Measurements from ENCODE around the gene TRIM33.
"Not testable (repeated sequence)": the region's sequence is repeated elsewhere in the genome, so short reads cannot be mapped to it uniquely, and the experiment has no call there.

Gene TRIM33

GRCh38 chr1:114386129-114387009, 124.6 kb downstream of the TRIM33 start:
- no peak for DNase-seq
- Histone ChIP-seq H3K4me1 (ENCODE audit: control extremely low read depth in 1 of 4, control insufficient read depth in 4 of 4, insufficient read depth in 4 of 4, low read length in 3 of 4) (no peaks in the 10 kb centered on the region), H3K36me3 (ENCODE audit: control insufficient read depth in 4 of 4, insufficient read depth in 4 of 4, low read length in 3 of 4) (peaks cover 0 to 11% (median 3%) of the 10 kb centered on the region in 4 experiments), H3K9me3 (ENCODE audit: control extremely low read depth in 1 of 5, control insufficient read depth in 4 of 5, insufficient read depth in 2 of 5, low read depth in 1 of 5, low read length in 4 of 5) (peaks cover 0 to 22% (median 8%) of the 10 kb centered on the region in 5 experiments), H3K27ac (ENCODE audit: insufficient read depth in 1 of 2, low read depth in 1 of 2, low read length in 2 of 2, poor library complexity in 1 of 2, severe bottlenecking in 2 of 2) (no peak overlapping the region), H3K4me3 (ENCODE audit: control insufficient read depth in 1 of 7, extremely low read depth in 1 of 7, insufficient read depth in 4 of 7, low read depth in 2 of 7, low read length in 6 of 7) (no peak overlapping the region), H3K27me3 (replicated peaks in 2 of 5; ENCODE audit: control insufficient read depth in 4 of 5, insufficient read depth in 5 of 5, low read length in 4 of 5) (no peaks in the 10 kb centered on the region)
- POLR2A ChIA-PET, result no interaction called here
- CTCF ChIA-PET, result interaction anchor here (2.0 kb wide), 1 partner anchor 39 kb away, joined by 6 read pairs; no protein-coding TSS in a partner anchor
- WGBS (ENCODE audit: insufficient coverage), result 75% methylated on average over 2 of the region's 3 CpGs

GRCh38 chr1:114384922-114385321, 126.1 kb downstream of the TRIM33 start:
- CTCF ChIA-PET, result no interaction called here
- no peaks in the 10 kb centered on the region for H3K27me3 ChIP-seq (replicated peaks in 2 of 5; ENCODE audit: control insufficient read depth in 4 of 5, insufficient read depth in 5 of 5, low read length in 4 of 5)
- H3K4me3 ChIP-seq (ENCODE audit: control insufficient read depth in 1 of 7, extremely low read depth in 1 of 7, insufficient read depth in 4 of 7, low read depth in 2 of 7, low read length in 6 of 7), result no peak overlapping the region
- peaks cover 0 to 22% (median 8%) of the 10 kb centered on the region in 5 experiments for H3K9me3 ChIP-seq (ENCODE audit: control extremely low read depth in 1 of 5, control insufficient read depth in 4 of 5, insufficient read depth in 2 of 5, low read depth in 1 of 5, low read length in 4 of 5)
- H3K4me1 ChIP-seq (ENCODE audit: control extremely low read depth in 1 of 4, control insufficient read depth in 4 of 4, insufficient read depth in 4 of 4, low read length in 3 of 4), result no peaks in the 10 kb centered on the region
- no peak overlapping the region for H3K27ac ChIP-seq (ENCODE audit: insufficient read depth in 1 of 2, low read depth in 1 of 2, low read length in 2 of 2, poor library complexity in 1 of 2, severe bottlenecking in 2 of 2)
- DNase-seq, result peak in 1 of 3 donors; percentile 19
- WGBS (ENCODE audit: insufficient coverage), result no CpG with 5 or more reads among the region's 1 CpG
- POLR2A ChIA-PET, result no interaction called here
- peaks cover 0 to 4% (median 0%) of the 10 kb centered on the region in 4 experiments for H3K36me3 ChIP-seq (ENCODE audit: control insufficient read depth in 4 of 4, insufficient read depth in 4 of 4, low read length in 3 of 4)

- Histone ChIP-seq H3K4me3 (ENCODE audit: control insufficient read depth in 1 of 7, extremely low read depth in 1 of 7, insufficient read depth in 4 of 7, low read depth in 2 of 7, low read length in 6 of 7) (no peak overlapping the region), H3K9me3 (ENCODE audit: control extremely low read depth in 1 of 5, control insufficient read depth in 4 of 5, insufficient read depth in 2 of 5, low read depth in 1 of 5, low read length in 4 of 5) (peaks cover 6 to 33% (median 8%) of the 10 kb centered on the region in 5 experiments), H3K4me1 (ENCODE audit: control extremely low read depth in 1 of 4, control insufficient read depth in 4 of 4, insufficient read depth in 4 of 4, low read length in 3 of 4) (no peaks in the 10 kb centered on the region), H3K27ac (ENCODE audit: insufficient read depth in 1 of 2, low read depth in 1 of 2, low read length in 2 of 2, poor library complexity in 1 of 2, severe bottlenecking in 2 of 2) (no peak overlapping the region), H3K27me3 (replicated peaks in 2 of 5; ENCODE audit: control insufficient read depth in 4 of 5, insufficient read depth in 5 of 5, low read length in 4 of 5) (no peaks in the 10 kb centered on the region), H3K36me3 (ENCODE audit: control insufficient read depth in 4 of 4, insufficient read depth in 4 of 4, low read length in 3 of 4) (no peaks in the 10 kb centered on the region)
- ChIA-PET POLR2A (no interaction called here), CTCF (interaction anchor here (1.5 kb wide), 1 partner anchor 33 kb away, joined by 4 read pairs; no protein-coding TSS in a partner anchor)
- DNase-seq, result peak; percentile 52 to 91 (median 75)
These were observed 131.0 kb downstream of the TRIM33 start for GRCh38 chr1:114379987-114380386.

- Histone ChIP-seq H3K9me3 (ENCODE audit: control extremely low read depth in 1 of 5, control insufficient read depth in 4 of 5, insufficient read depth in 2 of 5, low read depth in 1 of 5, low read length in 4 of 5) (peaks cover 5 to 27% (median 8%) of the 10 kb centered on the region in 5 experiments), H3K27ac (ENCODE audit: insufficient read depth in 1 of 2, low read depth in 1 of 2, low read length in 2 of 2, poor library complexity in 1 of 2, severe bottlenecking in 2 of 2) (no peak overlapping the region), H3K36me3 (ENCODE audit: control insufficient read depth in 4 of 4, insufficient read depth in 4 of 4, low read length in 3 of 4) (no peaks in the 10 kb centered on the region), H3K4me1 (ENCODE audit: control extremely low read depth in 1 of 4, control insufficient read depth in 4 of 4, insufficient read depth in 4 of 4, low read length in 3 of 4) (no peaks in the 10 kb centered on the region), H3K4me3 (ENCODE audit: control insufficient read depth in 1 of 7, extremely low read depth in 1 of 7, insufficient read depth in 4 of 7, low read depth in 2 of 7, low read length in 6 of 7) (no peak overlapping the region), H3K27me3 (replicated peaks in 2 of 5; ENCODE audit: control insufficient read depth in 4 of 5, insufficient read depth in 5 of 5, low read length in 4 of 5) (no peaks in the 10 kb centered on the region)
- CTCF ChIA-PET, result interaction anchor here (0.7 to 1.5 kb wide), 2 partner anchors 33 to 44 kb away, joined by 3 to 4 read pairs; no protein-coding TSS in a partner anchor
- DNase-seq, result no peak
- 100% methylated on average over 1 of the region's 2 CpGs for WGBS (ENCODE audit: insufficient coverage)
- POLR2A ChIA-PET, result no interaction called here
These were observed 131.6 kb downstream of the TRIM33 start for GRCh38 chr1:114379358-114379757.

GRCh38 chr1:114377356-114377755, 133.6 kb downstream of the TRIM33 start:
- CTCF ChIA-PET, result interaction anchor here (1.1 kb wide), 1 partner anchor 14 kb away, joined by 3 read pairs; no protein-coding TSS in a partner anchor
- Histone ChIP-seq H3K4me1 (ENCODE audit: control extremely low read depth in 1 of 4, control insufficient read depth in 4 of 4, insufficient read depth in 4 of 4, low read length in 3 of 4) (no peaks in the 10 kb centered on the region), H3K27ac (ENCODE audit: insufficient read depth in 1 of 2, low read depth in 1 of 2, low read length in 2 of 2, poor library complexity in 1 of 2, severe bottlenecking in 2 of 2) (no peak overlapping the region), H3K4me3 (ENCODE audit: control insufficient read depth in 1 of 7, extremely low read depth in 1 of 7, insufficient read depth in 4 of 7, low read depth in 2 of 7, low read length in 6 of 7) (no peak overlapping the region), H3K27me3 (replicated peaks in 2 of 5; ENCODE audit: control insufficient read depth in 4 of 5, insufficient read depth in 5 of 5, low read length in 4 of 5) (no peaks in the 10 kb centered on the region), H3K36me3 (ENCODE audit: control insufficient read depth in 4 of 4, insufficient read depth in 4 of 4, low read length in 3 of 4) (no peaks in the 10 kb centered on the region), H3K9me3 (ENCODE audit: control extremely low read depth in 1 of 5, control insufficient read depth in 4 of 5, insufficient read depth in 2 of 5, low read depth in 1 of 5, low read length in 4 of 5) (peaks cover 6 to 34% (median 9%) of the 10 kb centered on the region in 5 experiments)
- POLR2A ChIA-PET, result interaction anchor here (0.6 kb wide), 1 partner anchor 133 kb away, joined by 6 read pairs; the partner anchor contains the start of gene TRIM33
- DNase-seq, result peak in 1 of 3 donors; percentile 24

- Histone ChIP-seq H3K9me3 (ENCODE audit: control extremely low read depth in 1 of 5, control insufficient read depth in 4 of 5, insufficient read depth in 2 of 5, low read depth in 1 of 5, low read length in 4 of 5) (peaks cover 0 to 13% (median 5%) of the 10 kb centered on the region in 5 experiments), H3K4me3 (ENCODE audit: control insufficient read depth in 1 of 7, extremely low read depth in 1 of 7, insufficient read depth in 4 of 7, low read depth in 2 of 7, low read length in 6 of 7) (no peak overlapping the region), H3K4me1 (ENCODE audit: control extremely low read depth in 1 of 4, control insufficient read depth in 4 of 4, insufficient read depth in 4 of 4, low read length in 3 of 4) (peaks cover 0 to 4% (median 0%) of the 10 kb centered on the region in 4 experiments), H3K27ac (ENCODE audit: insufficient read depth in 1 of 2, low read depth in 1 of 2, low read length in 2 of 2, poor library complexity in 1 of 2, severe bottlenecking in 2 of 2) (no peak overlapping the region), H3K36me3 (ENCODE audit: control insufficient read depth in 4 of 4, insufficient read depth in 4 of 4, low read length in 3 of 4) (no peaks in the 10 kb centered on the region), H3K27me3 (replicated peaks in 2 of 5; ENCODE audit: control insufficient read depth in 4 of 5, insufficient read depth in 5 of 5, low read length in 4 of 5) (no peaks in the 10 kb centered on the region)
- ChIA-PET POLR2A (no interaction called here), CTCF (no interaction called here)
- DNase-seq, result no peak
- WGBS (ENCODE audit: insufficient coverage), result no CpG with 5 or more reads among the region's 1 CpG
These were observed 141.1 kb downstream of the TRIM33 start for GRCh38 chr1:114369930-114370329.

- H3K36me3 ChIP-seq (ENCODE audit: control insufficient read depth in 4 of 4, insufficient read depth in 4 of 4, low read length in 3 of 4); DNase-seq; H3K4me1 ChIP-seq (ENCODE audit: control extremely low read depth in 1 of 4, control insufficient read depth in 4 of 4, insufficient read depth in 4 of 4, low read length in 3 of 4); POLR2A ChIA-PET; CTCF ChIA-PET; H3K4me3 ChIP-seq (ENCODE audit: control insufficient read depth in 1 of 7, extremely low read depth in 1 of 7, insufficient read depth in 4 of 7, low read depth in 2 of 7, low read length in 6 of 7); H3K27ac ChIP-seq (ENCODE audit: insufficient read depth in 1 of 2, low read depth in 1 of 2, low read length in 2 of 2, poor library complexity in 1 of 2, severe bottlenecking in 2 of 2); H3K27me3 ChIP-seq (replicated peaks in 2 of 5; ENCODE audit: control insufficient read depth in 4 of 5, insufficient read depth in 5 of 5, low read length in 4 of 5): not testable (repeated sequence)
- 100% methylated on average over 1 of the region's 5 CpGs for WGBS (ENCODE audit: insufficient coverage)
- H3K9me3 ChIP-seq (ENCODE audit: control extremely low read depth in 1 of 5, control insufficient read depth in 4 of 5, insufficient read depth in 2 of 5, low read depth in 1 of 5, low read length in 4 of 5), result peaks cover 0 to 18% (median 7%) of the 10 kb centered on the region in 5 experiments
These were observed 141.6 kb downstream of the TRIM33 start for GRCh38 chr1:114369266-114369919.

Data from common myeloid progenitor, CD34-positive (primary cell).